ENCODE data around the gene COBLL1.

- no peak for TF ChIP-seq POLR2A (IDR thresholded peaks at IDR 0.05; ENCODE audit: low read depth, low read length)
- TF ChIP-seq POLR2AphosphoS5 (IDR thresholded peaks at IDR 0.05; ENCODE audit: low read depth, low read length) = no peak
- no peak for TF ChIP-seq TAF1 (IDR thresholded peaks at IDR 0.05; ENCODE audit: low read depth, low read length)
- no peak for TF ChIP-seq POU2F2 (IDR thresholded peaks at IDR 0.05; ENCODE audit: low read depth, low read length)
- no peak for TF ChIP-seq SPI1 (IDR thresholded peaks at IDR 0.05; ENCODE audit: low read depth, low read length)
Measured at GRCh38 chr2:164836907-164837306, 4.7 kb downstream of the COBLL1 start.
